GM20431 (cell line): Measurements from ENCODE around the gene PAF1.

Source experiments
- in situ Hi-C: fragments of 300-500 bp; cut with MseI, MboI; formaldehyde crosslinking; loops from one replicate; pipeline ENCODE4 v1.15.0; 2020; ENCODE audit warnings: low sequenced_read_pairs; ENCODE audit not compliant: unreplicated experiment

The PAF1 gene

GRCh38 chr19:39390751-39391437 is at the start of gene PAF1, which contains the start of gene MED29:
TSS of gene PAF1 (minus strand) at chr19:39391106. CDS start at chr19:39390864, 242 bp downstream.
TSS of gene MED29 (plus strand) at chr19:39391378. CDS start at chr19:39391423, 45 bp downstream.
- in situ Hi-C loops, result no loop called here

DNA sequence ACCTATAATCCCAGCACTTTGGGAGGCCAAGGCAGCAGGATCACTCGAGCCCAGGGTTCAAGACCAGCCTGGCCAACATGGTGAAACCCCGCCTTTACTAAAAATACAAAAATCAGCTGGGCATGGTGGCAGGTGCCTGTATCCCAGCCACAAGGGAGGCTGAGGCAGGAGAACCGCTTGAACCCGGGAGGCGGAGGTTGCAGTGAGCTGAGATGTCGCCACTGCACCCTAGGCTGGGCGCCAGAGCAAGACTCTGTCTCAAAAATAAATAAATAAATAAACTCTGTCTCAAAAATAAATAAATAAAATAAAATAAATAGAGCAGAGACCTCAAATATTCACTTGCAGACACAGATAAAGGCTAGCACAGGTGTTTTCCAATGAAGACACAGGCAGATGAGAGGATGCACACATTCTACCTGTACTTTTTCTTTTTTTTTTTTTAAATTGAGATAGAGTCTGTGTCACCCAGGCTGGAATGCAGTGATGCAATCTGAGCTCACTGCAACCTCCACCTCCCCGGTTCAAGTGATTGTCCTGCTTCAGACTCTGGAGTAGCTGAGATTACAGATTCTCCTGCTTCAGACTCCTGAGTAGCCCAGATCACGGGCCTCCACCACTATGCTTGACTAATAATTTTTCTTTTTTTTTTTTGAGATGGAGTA is 47.5 kb upstream of the PAF1 start:
- in situ Hi-C loops, result no loop called here

- in situ Hi-C loops, result no loop called here
These were observed 45.4 kb upstream of the PAF1 start for GRCh38 chr19:39436350-39436716.

DNA sequence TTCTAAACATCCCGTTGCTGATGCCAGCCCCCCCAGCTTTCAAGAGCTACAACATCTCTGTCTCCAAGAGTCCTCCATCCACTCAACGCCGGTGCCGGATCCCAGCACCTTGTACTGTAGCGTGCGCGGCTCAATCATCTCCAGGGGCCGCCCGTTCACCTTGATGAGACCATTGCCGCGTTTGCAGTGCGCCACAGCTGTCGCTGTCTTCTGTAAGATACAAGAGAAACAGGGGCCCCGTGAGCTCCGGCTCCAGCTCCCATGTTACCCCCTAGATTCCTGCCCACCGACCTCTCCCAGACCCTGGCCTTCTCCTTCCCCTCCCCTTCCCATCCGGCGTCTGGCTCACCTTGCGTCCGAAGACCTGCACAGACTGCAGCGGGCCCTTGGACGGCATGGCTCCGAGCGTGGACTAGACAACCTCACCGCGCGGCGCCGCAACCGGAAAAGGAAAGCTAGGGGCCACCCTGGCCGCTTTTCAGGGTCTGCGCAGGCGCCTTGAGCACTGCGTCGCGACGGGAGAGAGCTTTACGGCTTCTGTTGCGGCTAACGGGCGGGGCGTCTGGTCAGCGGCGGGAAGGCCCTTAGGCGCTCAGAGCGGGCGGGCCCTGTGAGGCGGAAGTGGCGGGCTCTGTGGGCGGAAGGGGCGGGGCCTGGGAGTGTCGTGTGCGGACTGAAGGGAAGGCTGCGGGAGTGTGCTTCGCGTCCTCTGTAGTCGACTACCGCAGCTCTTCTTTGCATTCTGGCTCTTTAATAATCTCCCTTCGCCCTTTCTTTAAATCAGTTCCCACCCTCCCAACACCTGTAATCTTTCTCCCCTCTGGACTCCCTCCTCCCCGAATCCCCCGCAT is 44.8 kb upstream of the PAF1 start, which contains the start of gene RPS16:
TSS of gene RPS16 (minus strand) at position 451 of the 851 bp plus-strand sequence. CDS start at position 397, 54 bp downstream.
- in situ Hi-C loops, result no loop called here

GRCh38 chr19:39434123-39435076 is 43.5 kb upstream of the PAF1 start:
- in situ Hi-C loops, result no loop called here

DNA sequence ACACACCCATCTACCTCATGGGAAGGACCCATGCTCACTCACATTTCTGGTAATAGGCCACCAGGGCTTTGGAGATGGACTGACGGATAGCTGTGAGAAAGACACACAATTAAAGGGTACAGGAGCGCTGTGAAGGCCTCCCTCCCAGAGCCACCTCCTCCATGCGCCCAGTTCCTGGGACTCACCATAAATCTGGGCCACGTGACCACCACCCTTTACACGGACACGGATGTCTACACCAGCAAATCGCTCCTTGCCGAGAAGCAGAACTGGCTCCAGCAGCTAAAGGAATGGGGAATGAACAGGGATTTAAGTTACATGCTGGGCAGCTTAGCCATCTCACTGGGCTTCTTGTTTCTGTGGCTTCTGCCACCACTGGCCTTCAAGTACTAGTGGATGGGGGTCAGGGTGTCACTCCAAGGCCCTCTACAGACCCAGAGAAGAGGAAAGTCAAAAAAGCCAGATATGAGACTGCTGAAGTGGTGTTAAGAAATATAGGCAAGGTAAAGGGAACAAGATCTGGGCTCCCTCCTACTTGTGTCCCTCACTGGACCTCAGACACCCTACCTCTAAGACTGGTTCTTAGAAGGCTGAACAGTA is 42.7 kb upstream of the PAF1 start:
- in situ Hi-C loops, result no loop called here

GRCh38 chr19:39432677-39433025 is 41.7 kb upstream of the PAF1 start:
- in situ Hi-C loops, result no loop called here

- in situ Hi-C loops, result no loop called here
These were observed 40.0 kb upstream of the PAF1 start for GRCh38 chr19:39430675-39431593.

DNA sequence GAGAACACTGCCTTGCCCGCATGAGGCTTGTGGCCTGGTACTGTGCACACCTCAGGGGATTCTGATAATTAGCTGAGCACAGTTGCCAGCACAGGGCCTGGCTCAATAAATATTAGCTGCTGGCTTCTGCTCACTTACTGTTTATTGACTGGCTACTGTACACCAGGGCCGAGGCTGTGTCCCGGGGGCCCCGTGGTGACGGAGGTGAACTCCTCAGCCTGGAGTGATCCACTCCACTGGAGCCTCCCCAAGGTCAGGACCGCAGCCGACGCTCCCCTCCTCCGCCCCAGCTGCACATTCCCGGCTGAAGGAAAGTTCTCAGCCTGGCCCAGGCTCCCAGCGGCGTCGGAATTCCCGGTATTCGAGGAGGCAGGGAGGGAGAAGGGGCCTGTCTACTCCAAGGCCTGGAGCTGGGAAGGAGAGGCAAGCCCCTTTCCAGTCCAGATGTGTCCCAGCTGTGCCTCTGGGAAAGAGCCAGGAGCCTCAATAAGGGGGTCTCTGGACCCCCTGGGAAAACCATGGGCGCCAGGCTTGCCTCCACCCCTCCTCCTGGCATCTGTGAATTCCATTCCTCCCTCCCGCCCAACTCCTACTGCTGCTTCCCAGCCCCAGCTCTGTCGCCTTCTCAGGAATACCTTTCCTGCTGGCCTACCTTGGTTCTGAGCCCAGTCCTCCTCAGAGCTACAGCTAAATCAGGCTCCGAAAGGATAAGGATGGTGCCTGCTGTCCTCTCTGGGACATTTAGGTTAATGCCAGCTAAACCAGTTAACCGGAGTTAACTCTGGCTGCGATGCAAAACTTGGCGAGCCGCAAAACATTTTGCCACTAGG is 37.6 kb upstream of the PAF1 start:
- in situ Hi-C loops, result no loop called here

- in situ Hi-C loops, result no loop called here
These were observed 36.8 kb upstream of the PAF1 start for GRCh38 chr19:39427707-39428106.

- in situ Hi-C loops, result no loop called here
These were observed 35.3 kb upstream of the PAF1 start for GRCh38 chr19:39426170-39426569.

- in situ Hi-C loops, result no loop called here
These were observed 34.8 kb upstream of the PAF1 start for GRCh38 chr19:39425744-39426143.

DNA sequence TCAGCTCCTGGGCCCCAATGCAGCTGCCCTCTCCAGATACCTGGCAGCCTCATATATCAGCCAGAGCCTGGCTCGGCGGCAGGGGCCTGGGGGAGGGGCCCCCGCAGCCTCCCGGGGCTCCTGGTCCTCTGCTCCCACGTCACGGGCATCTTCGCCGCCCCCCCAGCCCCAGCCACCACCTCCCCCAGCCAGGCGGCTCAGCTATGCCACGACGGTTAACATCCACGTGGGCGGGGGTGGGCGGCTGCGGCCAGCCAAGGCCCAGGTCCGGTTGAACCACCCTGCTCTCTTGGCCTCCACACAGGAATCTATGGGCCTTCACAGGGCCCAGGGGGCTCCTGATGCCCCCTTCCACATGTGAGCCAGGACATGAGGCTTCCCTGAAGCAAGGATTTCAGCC is 34.0 kb upstream of the PAF1 start:
- in situ Hi-C loops, result no loop called here

DNA sequence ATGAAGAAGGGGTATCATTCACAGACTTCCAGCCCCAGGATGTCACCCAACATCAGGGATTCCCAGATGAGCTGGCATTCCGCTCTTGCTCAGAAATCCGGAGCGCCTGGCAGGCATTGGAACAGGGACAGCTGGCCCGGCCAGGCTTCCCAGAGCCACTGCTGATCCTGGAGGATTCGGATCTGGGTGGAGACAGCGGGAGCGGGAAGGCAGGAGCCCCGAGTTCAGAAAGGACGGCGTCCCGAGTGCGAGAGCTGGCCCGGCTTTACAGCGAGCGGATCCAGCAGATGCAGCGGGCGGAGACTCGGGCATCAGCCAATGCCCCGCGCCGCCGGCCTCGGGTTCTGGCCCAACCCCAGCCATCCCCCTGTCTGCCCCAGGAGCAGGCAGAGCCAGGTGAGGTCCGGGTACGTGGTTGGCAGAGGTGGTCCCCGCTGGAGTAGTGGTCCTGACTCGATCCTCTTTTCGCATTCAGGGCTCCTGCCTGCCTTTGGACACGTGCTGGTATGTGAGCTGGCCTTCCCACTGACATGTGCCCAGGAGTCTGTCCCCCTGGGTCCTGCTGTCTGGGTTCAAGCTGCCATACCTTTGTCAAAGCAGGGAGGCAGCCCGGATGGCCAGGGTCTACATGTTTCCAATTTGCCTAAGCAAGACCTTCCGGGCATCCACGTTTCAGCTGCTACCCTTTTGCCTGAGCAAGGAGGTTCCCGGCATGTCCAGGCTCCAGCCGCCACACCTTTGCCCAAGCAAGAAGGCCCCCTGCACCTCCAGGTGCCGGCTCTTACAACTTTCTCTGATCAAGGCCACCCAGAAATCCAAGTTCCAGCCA is 32.6 kb upstream of the PAF1 start:
- in situ Hi-C loops, result no loop called here

- in situ Hi-C loops, result no loop called here
These were observed 31.1 kb upstream of the PAF1 start for GRCh38 chr19:39422020-39422419.

GRCh38 chr19:39420769-39421168 is 29.9 kb upstream of the PAF1 start:
- in situ Hi-C loops, result no loop called here

DNA sequence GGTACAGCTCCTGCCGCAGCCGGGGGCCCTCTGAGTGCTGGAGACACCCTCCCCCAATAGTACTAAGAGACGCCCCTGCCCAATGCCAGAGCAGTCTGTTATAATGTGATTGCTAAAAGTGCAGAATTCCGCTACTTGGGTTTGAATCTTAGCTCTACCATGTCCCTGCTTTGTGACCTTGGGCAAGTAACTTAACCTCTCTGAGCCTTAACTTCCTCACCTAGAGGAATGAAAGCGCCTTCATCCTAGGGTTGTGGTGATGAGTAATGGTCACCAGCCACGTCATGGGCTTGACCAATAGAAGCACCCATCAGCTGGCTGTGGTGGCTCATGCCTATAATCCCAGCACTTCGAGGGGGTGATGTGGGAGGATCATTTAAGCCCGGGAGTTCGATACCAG is 28.1 kb upstream of the PAF1 start:
- in situ Hi-C loops, result no loop called here
